T-helper 2 cell (primary cell): ENCODE data around the gene DPP7.
A peak's percentile ranks its signal among the peaks of the same experiment; 100 is the strongest.
"Not testable (repeated sequence)": the region's sequence is repeated elsewhere in the genome, so short reads cannot be mapped to it uniquely, and the experiment has no call there.

ENCODE experiments used
- DNase-seq, 5 experiments: peaks; one replicate each; pipeline versions ENCODE4 v3.0.0 to v3.0.0-alpha.2; 2012 to 2022

Gene DPP7

DNA sequence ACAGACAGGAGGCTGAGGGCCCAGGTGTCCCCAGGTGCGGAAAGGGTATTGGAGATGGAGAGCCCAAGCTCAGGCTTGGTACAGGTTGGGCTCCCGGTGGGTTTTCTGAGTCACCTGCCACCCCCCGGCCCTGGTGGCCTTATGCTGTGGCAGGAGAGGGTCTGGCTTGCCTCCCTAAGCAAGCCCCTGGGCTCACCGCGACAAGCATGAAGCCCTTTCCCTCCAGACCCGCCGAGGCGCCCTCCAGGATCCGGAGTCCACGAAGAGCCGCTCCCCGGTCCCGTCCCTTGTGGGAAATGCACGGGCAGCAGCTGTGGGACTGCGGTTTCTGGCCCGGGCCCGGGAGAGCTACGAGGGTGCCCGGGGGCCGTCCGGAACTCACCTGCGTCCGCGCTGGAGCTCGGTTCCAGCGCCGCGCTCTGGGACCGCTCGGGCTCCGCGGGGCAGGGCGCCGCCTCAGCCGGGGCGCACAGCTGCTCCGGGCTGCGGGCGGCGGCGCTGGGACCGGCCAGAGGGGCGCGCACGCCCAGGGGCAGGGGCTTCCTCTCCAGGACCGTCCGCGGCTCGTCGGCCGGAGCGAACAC lies 44.9 kb downstream of the DPP7 start:
- DNase-seq = no peak

DNA sequence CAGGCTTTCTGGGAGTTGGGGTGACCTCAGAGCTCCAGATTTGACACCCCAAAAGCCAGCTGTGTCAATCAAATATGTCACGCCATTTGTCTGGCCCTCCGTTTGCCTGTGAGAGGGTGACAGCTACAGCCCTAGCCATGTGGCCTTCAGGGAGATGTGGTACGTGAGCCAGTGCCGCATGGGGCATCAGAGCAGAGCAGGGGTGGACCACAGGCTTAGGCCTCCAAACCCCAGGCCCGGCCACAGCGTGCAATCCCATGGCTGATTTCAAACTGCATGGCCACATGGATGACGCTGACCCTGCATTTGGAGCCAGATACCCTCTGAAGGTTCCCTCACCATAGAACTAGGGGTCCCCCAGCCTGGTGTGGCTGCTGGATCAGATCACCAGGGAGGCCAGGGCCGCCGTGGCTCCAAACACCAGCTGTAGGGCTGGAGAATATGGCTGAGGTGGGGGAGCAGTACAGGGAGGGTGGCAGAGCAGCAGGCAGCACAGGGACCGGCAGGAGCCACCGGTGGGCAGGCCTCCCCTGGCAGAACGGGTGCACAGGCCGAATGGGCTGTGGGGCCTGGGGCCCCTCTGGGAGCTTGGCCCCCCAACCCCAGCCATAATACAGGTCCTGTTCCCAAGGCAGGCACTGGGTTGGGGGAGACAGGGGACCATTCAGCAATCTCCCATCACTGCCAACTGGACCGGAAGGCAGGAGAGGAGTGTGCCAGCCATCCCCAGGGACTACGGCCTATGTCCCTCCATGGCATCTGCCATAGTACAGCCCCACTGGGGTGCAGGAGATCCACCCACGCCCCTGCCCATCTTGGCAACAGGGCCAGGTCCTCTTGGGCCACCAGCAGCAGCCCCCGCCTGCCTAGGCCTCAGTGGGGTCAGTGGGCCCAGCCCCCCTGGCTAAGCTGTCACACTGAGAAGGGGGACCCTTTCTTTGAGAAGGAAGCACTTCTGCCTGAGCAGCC lies 45.7 kb downstream of the DPP7 start:
- DNase-seq = no peak

- peak; percentile 68 to 90 (median 80) for DNase-seq
Observed at GRCh38 chr9:137067860-137068538, 46.5 kb downstream of the DPP7 start.

- no peak for DNase-seq
Observed at GRCh38 chr9:137066096-137066861, 48.3 kb downstream of the DPP7 start.

GRCh38 chr9:137065336-137065967 lies 49.1 kb downstream of the DPP7 start:
- no peak for DNase-seq

- no peak for DNase-seq
Observed at GRCh38 chr9:137064880-137065164, 49.7 kb downstream of the DPP7 start.

- peak; percentile 24 to 61 (median 42) for DNase-seq
Observed at GRCh38 chr9:137064027-137064879, 50.3 kb downstream of the DPP7 start.

- DNase-seq = no peak
Observed at GRCh38 chr9:137063311-137064026, 51.1 kb downstream of the DPP7 start.

DNA sequence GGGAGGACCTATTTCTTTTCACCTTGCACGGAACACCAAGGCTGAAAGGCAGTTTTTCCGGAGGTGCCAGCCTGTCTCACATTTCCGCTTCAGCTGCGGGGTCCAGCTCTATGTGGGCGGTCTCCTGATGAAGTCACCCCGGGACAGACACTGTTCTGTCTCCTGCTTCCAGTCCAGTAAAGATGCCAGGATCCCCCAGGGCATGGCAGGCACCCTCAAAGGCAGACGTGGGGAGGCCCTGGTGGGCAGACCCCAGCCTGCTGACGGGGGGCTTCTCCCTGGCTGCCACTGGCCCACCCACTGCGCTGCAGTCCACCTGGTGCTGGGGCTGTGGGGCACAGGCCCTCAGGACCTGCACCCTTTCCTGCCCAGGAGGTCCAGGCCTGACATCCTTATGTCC lies 51.7 kb downstream of the DPP7 start:
- DNase-seq = not testable (repeated sequence)

- no peak for DNase-seq
Observed at GRCh38 chr9:137062384-137062783, 52.1 kb downstream of the DPP7 start.
